Osteoblast (primary cell): Measurements from ENCODE around the gene TTC33. TPM values are rescaled to one million over a fixed set of nuclear protein-coding genes. Genes with fewer than 3 reads are reported as not detected.
"Not testable (repeated sequence)": the region's sequence is repeated elsewhere in the genome, so short reads cannot be mapped to it uniquely, and the experiment has no call there.

ENCODE experiments used
- DNase-seq: peaks from one replicate; pipeline ENCODE4 v3.0.0; 2011; ENCODE audit warnings: low spot score, mixed read lengths; ENCODE audit not compliant: insufficient read length; ENCODE audit errors: missing footprints
- H2AFZ ChIP-seq: 2 replicates; pipeline ENCODE4 v1.6.0; 2011; ENCODE audit warnings: mild to moderate bottlenecking, low read length
- H3K27ac ChIP-seq: 2 replicates; pipeline ENCODE4 v1.5.1; 2011; ENCODE audit warnings: mild to moderate bottlenecking, low read depth, low read length, moderate library complexity
- H3K27me3 ChIP-seq: 2 replicates; pipeline ENCODE4 v1.6.0; 2012; ENCODE audit warnings: mild to moderate bottlenecking, control low read depth, inconsistent platforms, low read length, moderate library complexity; ENCODE audit not compliant: insufficient read depth
- H3K36me3 ChIP-seq: 2 replicates; pipeline ENCODE4 v1.5.1; 2011; ENCODE audit warnings: mild to moderate bottlenecking, low read length, control low read depth, moderate library complexity; ENCODE audit not compliant: insufficient read depth
- H3K4me1 ChIP-seq: 2 replicates; pipeline ENCODE4 v1.5.1; 2011; ENCODE audit warnings: mild to moderate bottlenecking, low read length, control low read depth, moderate library complexity; ENCODE audit not compliant: insufficient read depth
- H3K4me2 ChIP-seq: 2 replicates; pipeline ENCODE4 v1.6.0; 2011; ENCODE audit warnings: mild to moderate bottlenecking, low read length; ENCODE audit not compliant: insufficient read depth
- H3K4me3 ChIP-seq: fragments of 200-600 bp; sonication (generic); 3 replicates; pipeline ENCODE4 v1.5.1; 2012; ENCODE audit warnings: mild to moderate bottlenecking, low read length, inconsistent platforms; ENCODE audit not compliant: insufficient read depth
- H3K79me2 ChIP-seq: 2 replicates; pipeline ENCODE4 v1.6.0; 2012; ENCODE audit warnings: mild to moderate bottlenecking, low read length, control low read depth, inconsistent platforms; ENCODE audit not compliant: insufficient read depth
- H3K9me3 ChIP-seq: 2 replicates; pipeline ENCODE4 v1.5.1; 2011; ENCODE audit warnings: low read depth, low read length, control low read depth
- H4K20me1 ChIP-seq: 2 replicates; pipeline ENCODE4 v1.6.0; 2012; ENCODE audit warnings: mild to moderate bottlenecking, low read length, control low read depth; ENCODE audit not compliant: insufficient read depth
- total RNA-seq: library from RNA; depleted of rRNA; stranded (reverse); fragments of >200 nt; gene quantifications from 2 replicates; pipeline ENCODE4 v1.2.3, GENCODE V29; 2012
- TF ChIP-seq, protein P1 (sequence below): IDR thresholded peaks from 2 replicates; pipeline ENCODE4 v1.5.1; 2011; ENCODE audit warnings: mild to moderate bottlenecking, low read depth, low read length, moderate library complexity; ENCODE audit errors: extremely low read depth

The TTC33 gene
- total RNA-seq, 1 donor: 14.5 TPM

DNA sequence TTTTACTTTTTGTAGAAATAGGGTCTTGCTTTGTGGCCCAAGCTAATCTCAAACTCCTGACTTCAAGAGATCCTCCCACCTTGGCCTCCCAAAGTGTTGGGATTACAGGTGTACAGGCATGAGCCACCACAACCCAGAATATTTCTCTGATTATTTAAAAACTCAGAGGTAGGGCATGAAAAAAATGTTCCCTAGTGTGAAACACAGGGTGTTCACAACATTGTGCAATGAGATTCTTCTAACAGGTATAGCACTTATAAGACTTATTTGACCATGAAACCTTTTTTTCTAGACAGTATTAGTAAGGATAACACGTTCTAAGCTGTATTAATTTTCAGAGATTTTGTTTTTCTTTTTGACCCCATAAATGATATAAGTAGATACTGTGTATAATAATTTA lies 89.1 kb downstream of the TTC33 start:
- H4K20me1 ChIP-seq: no peaks in the 10 kb centered on the region
- no peak overlapping the region for H3K27ac ChIP-seq
- H3K4me3 ChIP-seq: no peak overlapping the region
- TF ChIP-seq, protein P1, sequence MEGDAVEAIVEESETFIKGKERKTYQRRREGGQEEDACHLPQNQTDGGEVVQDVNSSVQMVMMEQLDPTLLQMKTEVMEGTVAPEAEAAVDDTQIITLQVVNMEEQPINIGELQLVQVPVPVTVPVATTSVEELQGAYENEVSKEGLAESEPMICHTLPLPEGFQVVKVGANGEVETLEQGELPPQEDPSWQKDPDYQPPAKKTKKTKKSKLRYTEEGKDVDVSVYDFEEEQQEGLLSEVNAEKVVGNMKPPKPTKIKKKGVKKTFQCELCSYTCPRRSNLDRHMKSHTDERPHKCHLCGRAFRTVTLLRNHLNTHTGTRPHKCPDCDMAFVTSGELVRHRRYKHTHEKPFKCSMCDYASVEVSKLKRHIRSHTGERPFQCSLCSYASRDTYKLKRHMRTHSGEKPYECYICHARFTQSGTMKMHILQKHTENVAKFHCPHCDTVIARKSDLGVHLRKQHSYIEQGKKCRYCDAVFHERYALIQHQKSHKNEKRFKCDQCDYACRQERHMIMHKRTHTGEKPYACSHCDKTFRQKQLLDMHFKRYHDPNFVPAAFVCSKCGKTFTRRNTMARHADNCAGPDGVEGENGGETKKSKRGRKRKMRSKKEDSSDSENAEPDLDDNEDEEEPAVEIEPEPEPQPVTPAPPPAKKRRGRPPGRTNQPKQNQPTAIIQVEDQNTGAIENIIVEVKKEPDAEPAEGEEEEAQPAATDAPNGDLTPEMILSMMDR: no peak
- no peak for DNase-seq
- no peaks in the 10 kb centered on the region for H3K79me2 ChIP-seq
- no peaks in the 10 kb centered on the region for H3K4me1 ChIP-seq
- no peaks in the 10 kb centered on the region for H3K36me3 ChIP-seq
- H3K27me3 ChIP-seq: no peaks in the 10 kb centered on the region
- no peaks in the 10 kb centered on the region for H3K9me3 ChIP-seq
- no peak overlapping the region for H3K4me2 ChIP-seq
- no peak overlapping the region for H2AFZ ChIP-seq

DNA sequence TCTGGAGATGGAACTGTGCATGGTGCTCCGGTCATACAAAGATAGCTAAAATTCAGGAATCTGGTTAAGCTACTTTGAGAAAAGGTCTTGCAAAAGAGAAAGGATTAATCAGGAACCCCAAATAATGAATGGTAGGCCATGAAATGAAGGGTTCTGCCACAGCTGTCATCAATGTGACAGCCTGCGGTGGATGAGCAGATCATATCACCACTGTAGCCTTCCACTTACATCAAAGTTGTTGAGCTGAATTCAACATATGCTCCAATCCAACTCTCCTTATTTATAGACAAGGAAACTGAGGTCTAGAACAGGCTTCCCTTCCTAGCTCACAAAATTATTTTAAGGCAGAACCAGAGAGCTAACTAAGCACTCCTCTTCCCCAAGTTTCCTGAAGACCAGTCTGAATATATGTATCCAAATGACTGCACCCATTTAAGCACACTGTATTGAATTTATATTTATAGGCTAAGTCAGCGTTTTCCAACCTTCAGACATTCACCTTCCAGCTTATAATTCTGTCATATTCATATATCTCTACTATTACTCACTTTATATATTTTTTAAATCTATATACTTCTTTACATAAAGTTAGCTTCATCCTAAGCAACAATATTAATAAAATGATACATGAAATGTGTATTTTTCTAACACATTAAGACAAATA lies 90.0 kb downstream of the TTC33 start:
- H3K4me3 ChIP-seq: no peak overlapping the region
- no peak overlapping the region for H3K27ac ChIP-seq
- no peak for DNase-seq
- H3K79me2 ChIP-seq: no peaks in the 10 kb centered on the region
- H4K20me1 ChIP-seq: no peaks in the 10 kb centered on the region
- no peaks in the 10 kb centered on the region for H3K9me3 ChIP-seq
- no peaks in the 10 kb centered on the region for H3K4me1 ChIP-seq
- H3K4me2 ChIP-seq: no peak overlapping the region
- H2AFZ ChIP-seq: no peak overlapping the region
- no peaks in the 10 kb centered on the region for H3K27me3 ChIP-seq
- TF ChIP-seq, protein P1: no peak
- H3K36me3 ChIP-seq: no peaks in the 10 kb centered on the region

DNA sequence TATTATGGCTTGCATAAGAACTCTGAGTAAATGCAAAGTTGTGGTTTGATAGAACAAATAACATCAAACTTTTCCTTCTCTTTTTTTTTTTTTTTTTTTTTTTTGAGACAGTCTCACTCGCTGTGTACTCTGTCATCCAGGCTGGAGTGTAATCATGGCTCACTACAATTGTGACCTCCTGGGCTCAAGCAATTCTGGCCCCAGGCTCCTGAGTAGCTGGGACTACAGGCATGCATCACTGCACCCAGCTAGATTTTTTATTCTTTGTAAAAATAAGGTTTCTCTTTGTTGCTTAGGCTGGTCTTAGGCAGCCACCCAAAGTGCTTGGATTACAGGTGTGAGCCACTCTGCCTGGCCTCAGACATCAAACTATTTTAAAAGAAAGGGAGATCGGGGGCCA lies 95.0 kb downstream of the TTC33 start:
- H3K9me3 ChIP-seq: no peaks in the 10 kb centered on the region
- H4K20me1 ChIP-seq: no peaks in the 10 kb centered on the region
- H3K4me3 ChIP-seq: no peak overlapping the region
- no peak overlapping the region for H3K27ac ChIP-seq
- H3K36me3 ChIP-seq: no peaks in the 10 kb centered on the region
- no peak overlapping the region for H2AFZ ChIP-seq
- H3K4me2 ChIP-seq: no peak overlapping the region
- TF ChIP-seq, protein P1: no peak
- DNase-seq: no peak
- H3K79me2 ChIP-seq: no peaks in the 10 kb centered on the region
- no peaks in the 10 kb centered on the region for H3K27me3 ChIP-seq
- no peaks in the 10 kb centered on the region for H3K4me1 ChIP-seq

DNA sequence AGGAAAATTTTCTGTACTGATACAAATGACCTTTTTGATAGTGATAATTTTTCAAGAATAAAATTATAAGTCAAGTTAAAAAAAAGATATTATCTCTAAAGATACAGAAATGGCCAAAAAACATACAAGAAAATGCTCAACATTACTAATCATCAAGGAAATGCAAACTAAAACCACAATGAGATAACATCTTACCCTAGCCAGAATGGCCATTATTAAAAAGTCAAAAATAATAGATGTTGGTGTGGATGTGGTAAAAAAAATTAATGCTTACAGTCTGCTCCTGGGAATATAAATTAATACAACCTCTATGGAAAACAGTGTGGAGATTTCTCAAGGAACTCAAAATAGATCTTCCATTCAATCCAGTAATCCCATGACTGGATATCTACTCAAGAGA lies 99.0 kb downstream of the TTC33 start:
- H3K4me1 ChIP-seq: no peaks in the 10 kb centered on the region
- no peak overlapping the region for H2AFZ ChIP-seq
- H3K9me3 ChIP-seq: no peaks in the 10 kb centered on the region
- DNase-seq: no peak
- no peaks in the 10 kb centered on the region for H3K36me3 ChIP-seq
- H3K4me2 ChIP-seq: no peak overlapping the region
- TF ChIP-seq, protein P1: no peak
- no peak overlapping the region for H3K27ac ChIP-seq
- H3K4me3 ChIP-seq: no peak overlapping the region
- no peaks in the 10 kb centered on the region for H3K27me3 ChIP-seq
- no peaks in the 10 kb centered on the region for H3K79me2 ChIP-seq
- no peaks in the 10 kb centered on the region for H4K20me1 ChIP-seq

DNA sequence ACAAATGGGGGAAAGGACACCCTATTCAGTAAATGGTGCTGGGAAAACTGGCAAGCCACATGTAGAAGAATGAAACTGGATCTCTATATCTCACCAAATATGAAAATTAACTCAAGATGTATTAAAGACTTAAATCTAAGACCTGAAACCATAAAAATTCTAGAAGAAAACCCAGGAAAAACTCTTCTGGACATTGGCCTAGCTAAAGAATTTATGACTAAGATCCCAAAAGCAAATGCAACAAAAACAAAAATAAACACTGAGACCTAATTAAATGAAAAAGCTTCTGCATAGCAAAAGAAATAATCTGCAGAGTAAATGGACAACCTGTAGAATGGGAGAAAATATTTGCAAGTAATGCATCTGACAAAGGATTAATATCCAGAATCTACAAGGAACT lies 99.7 kb downstream of the TTC33 start:
- H3K4me3 ChIP-seq, H3K27me3 ChIP-seq, H3K4me1 ChIP-seq, H4K20me1 ChIP-seq, DNase-seq, H3K4me2 ChIP-seq, H3K27ac ChIP-seq, H3K79me2 ChIP-seq, H3K36me3 ChIP-seq, H3K9me3 ChIP-seq, H2AFZ ChIP-seq: not testable (repeated sequence)
